A549 (cell line): ENCODE measurements around the gene SDR39U1. TPM values are rescaled to one million over a fixed set of nuclear protein-coding genes. Genes with fewer than 3 reads are reported as not detected.

Experiments
- ATAC-seq, 2 experiments: fragments of 200-7000 bp in 1 of 2; fragments of >200 bp in 1 of 2; cut with Nextera tagmentation in 1 of 2; cut with Tn5 transposase in 1 of 2; 3 replicates each; pipeline versions ENCODE4 v1.8.0 to v1.9.1; 2018 to 2020; ENCODE audit warnings: mild to moderate bottlenecking in 1 of 2, moderate library complexity in 1 of 2
- CTCF ChIA-PET: fragments of 300-600 bp; sonication (Branson Sonifier 250); formaldehyde crosslinking; extraction: SDS; loops from one replicate; lab custom pipeline; 2021; ENCODE audit warnings: antibody characterized with exemption, inconsistent platforms; lab: Yijun Ruan, JAX
- POLR2A ChIA-PET: fragments of 350-600 bp; formaldehyde crosslinking; extraction: SDS; loops from one replicate; lab custom pipeline; 2021; ENCODE audit warnings: antibody characterized with exemption, inconsistent platforms; lab: Yijun Ruan, JAX
- DNase-seq, 2 experiments: peaks; one replicate each; pipeline versions ENCODE4 v3.0.0 to v3.0.0-alpha.2; 2011 to 2016; ENCODE audit warnings: low read depth in 1 of 2, low spot score in 1 of 2
- FAIRE-seq: peaks from 2 replicates; lab custom pipeline; 2011; peaks lifted over from hg19 to GRCh38; lab: Jason Lieb, UNC
- H3K27ac ChIP-seq, 2 experiments: fragments of >200 bp; sonication (Bioruptor Twin); formaldehyde crosslinking; 3 replicates each; pipeline ENCODE4 v1.5.1; 2016 to 2017
- H3K4me1 ChIP-seq: fragments of >200 bp; sonication (Bioruptor Twin); formaldehyde crosslinking; 3 replicates; pipeline ENCODE4 v1.6.1; 2016
- H3K4me2 ChIP-seq: fragments of >200 bp; sonication (Bioruptor Twin); formaldehyde crosslinking; 3 replicates; pipeline ENCODE4 v1.6.1; 2016
- H3K4me3 ChIP-seq: fragments of >200 bp; sonication (Bioruptor Twin); formaldehyde crosslinking; 3 replicates; pipeline ENCODE4 v1.5.1; 2016
- H3K9me3 ChIP-seq: fragments of >200 bp; sonication (Bioruptor Twin); formaldehyde crosslinking; 3 replicates; pipeline ENCODE4 v1.6.1; 2016
- BCL3 ChIP-seq: fragments of >200 bp; sonication (Bioruptor Twin); formaldehyde crosslinking; IDR thresholded peaks from 3 replicates; pipeline ENCODE4 v1.6.1; 2016
- CBX2 ChIP-seq: fragments of 200-600 bp; sonication (generic); IDR thresholded peaks from 2 replicates; pipeline ENCODE4 v1.6.1; 2016; ENCODE audit warnings: low read depth, mild to moderate bottlenecking, borderline replicate concordance
- CBX8 ChIP-seq: fragments of 200-600 bp; sonication (generic); IDR thresholded peaks from 2 replicates; pipeline ENCODE4 v1.6.1; 2016
- CHD4 ChIP-seq: fragments of 200-600 bp; sonication (generic); IDR thresholded peaks from 2 replicates; pipeline ENCODE4 v1.6.1; 2016; ENCODE audit warnings: antibody characterized with exemption, mild to moderate bottlenecking, borderline replicate concordance
- E2F6 ChIP-seq: IDR thresholded peaks from 2 replicates; pipeline ENCODE4 v1.6.1; 2012; ENCODE audit warnings: low read depth, borderline replicate concordance
- EP300 ChIP-seq, 2 experiments: fragments of >200 bp; sonication (Bioruptor Twin); formaldehyde crosslinking; IDR thresholded peaks; 2 replicates in 1 of 2; 3 replicates in 1 of 2; pipeline ENCODE4 v1.6.1; 2016 to 2017
- ESRRA ChIP-seq: fragments of 150-350 bp; IDR thresholded peaks from 2 replicates; pipeline ENCODE4 v1.6.1; 2014; ENCODE audit warnings: mild to moderate bottlenecking, low read length, borderline replicate concordance
- FOXS1 ChIP-seq: fragments of 250-450 bp; sonication (Bioruptor Pico); IDR thresholded peaks from 2 replicates; pipeline ENCODE4 v1.5.0; 2020; ENCODE audit warnings: mild to moderate bottlenecking, moderate library complexity
- HDAC2 ChIP-seq: fragments of 200-600 bp; sonication (generic); IDR thresholded peaks from 2 replicates; pipeline ENCODE4 v1.6.1; 2016
- HOXB5 ChIP-seq: fragments of 250-450 bp; sonication (Bioruptor Pico); IDR thresholded peaks from 2 replicates; pipeline ENCODE4 v1.5.0; 2020; ENCODE audit warnings: mild to moderate bottlenecking, moderate library complexity
- JUNB ChIP-seq: fragments of >200 bp; sonication (Bioruptor Twin); formaldehyde crosslinking; IDR thresholded peaks from 2 replicates; pipeline ENCODE4 v1.6.1; 2016
- KDM1A ChIP-seq: fragments of 200-600 bp; sonication (generic); IDR thresholded peaks from 2 replicates; pipeline ENCODE4 v1.6.1; 2016; ENCODE audit warnings: low read depth, mild to moderate bottlenecking
- MAFK ChIP-seq: fragments of 450-650 bp; IDR thresholded peaks from 2 replicates; pipeline ENCODE4 v1.6.1; 2014; ENCODE audit not compliant: partially characterized antibody
- NPAS2 ChIP-seq: fragments of 250-450 bp; sonication (Bioruptor Pico); IDR thresholded peaks from 2 replicates; pipeline ENCODE4 v1.8.0; 2022; ENCODE audit warnings: mild to moderate bottlenecking, moderate library complexity, borderline replicate concordance
- RCOR1 ChIP-seq: fragments of 150-350 bp; IDR thresholded peaks from 2 replicates; pipeline ENCODE4 v1.6.1; 2014; ENCODE audit warnings: antibody characterized with exemption, low read length, low read depth
- RFX5 ChIP-seq: fragments of 450-650 bp; IDR thresholded peaks from 2 replicates; pipeline ENCODE4 v1.7.1; 2014; ENCODE audit warnings: antibody characterized with exemption, mild to moderate bottlenecking, moderate library complexity
- RNF2 ChIP-seq: fragments of 200-600 bp; sonication (generic); IDR thresholded peaks from 2 replicates; pipeline ENCODE4 v1.6.1; 2016; ENCODE audit warnings: low read depth, mild to moderate bottlenecking, antibody characterized with exemption, moderate library complexity, borderline replicate concordance
- SMC3 ChIP-seq: fragments of >200 bp; sonication (Bioruptor Twin); formaldehyde crosslinking; IDR thresholded peaks from 3 replicates; pipeline ENCODE4 v1.6.1; 2018; ENCODE audit warnings: inconsistent platforms
- TP53 ChIP-seq: fragments of 250-450 bp; sonication (Bioruptor Pico); IDR thresholded peaks from 2 replicates; pipeline ENCODE4 v1.5.0; 2021; ENCODE audit warnings: mild to moderate bottlenecking, moderate library complexity
- WGBS: methylation state at CpG from one replicate; pipeline ENCODE4 v1.1.6; 2017; ENCODE audit errors: missing lambda C conversion rate; 5-methylcytosine and 5-hydroxymethylcytosine counted together
- polyA plus RNA-seq, 4 experiments: library from polyadenylated mRNA; depleted of rRNA in 3 of 4; stranded (reverse); fragments of >200 nt; fragmentation: RNase III in 1 of 4; extraction: RNeasy Plus Mini Kit Qiagen cat#74134 plus additional on column Dnase treatment in 1 of 4; gene quantifications; 2 replicates in 3 of 4; 3 replicates in 1 of 4; pipeline ENCODE4 v1.2.3, GENCODE V29; 2011 to 2017

SDR39U1 gene
- polyA plus RNA-seq, 2 of the 4 experiments (the other 2 are of a cell fraction), result 57.3 to 61.1 TPM

- TF ChIP-seq KDM1A (no peak), CBX8 (no peak), BCL3 (no peak)
These were observed 22.8 kb upstream of the SDR39U1 start (continued) for GRCh38 chr14:24465368-24465767.

GRCh38 chr14:24463884-24464785 lies 21.6 kb upstream of the SDR39U1 start:
- FAIRE-seq, result no peak
- CTCF ChIA-PET, result interaction anchor here (1.5 kb wide), 1 partner anchor 11 kb away, joined by 3 read pairs; no protein-coding TSS in a partner anchor
- no peak for TF ChIP-seq RNF2
- TF ChIP-seq FOXS1 (CRISPR knock-in tag), result no peak
- no peak for TF ChIP-seq RCOR1
- TF ChIP-seq HDAC2, result no peak
- no peak for TF ChIP-seq HOXB5 (CRISPR knock-in tag)
- no peak for TF ChIP-seq RFX5
- no peak for TF ChIP-seq EP300 (IDR thresholded peaks at IDR 0.05)
- no peak for TF ChIP-seq MAFK
- TF ChIP-seq E2F6, result no peak
- no peak for TF ChIP-seq CHD4
- TF ChIP-seq JUNB, result no peak
- no peak for TF ChIP-seq NPAS2 (CRISPR knock-in tag)
- TF ChIP-seq TP53 (CRISPR knock-in tag), result no peak
- no peak for TF ChIP-seq CBX2
- TF ChIP-seq, all 56 proteins: peak for 0

GRCh38 chr14:24463017-24463883 lies 20.7 kb upstream of the SDR39U1 start:
- Histone ChIP-seq H3K4me2 (no peak overlapping the region), H3K4me3 (no peak overlapping the region), H3K4me1 (no peaks in the 10 kb centered on the region), H3K27ac (no peak overlapping the region), H3K9me3 (no peaks in the 10 kb centered on the region)
- CTCF ChIA-PET, result no interaction called here
- TF ChIP-seq SMC3 (no peak), E2F6 (no peak), ESRRA (no peak)
- 26% methylated on average over 5 of the region's 5 CpGs for WGBS
- ATAC-seq (no peak), FAIRE-seq (no peak), DNase-seq (no peak)
- POLR2A ChIA-PET, result no interaction called here

More at GRCh38 chr14:24463884-24464785, 21.6 kb upstream of the SDR39U1 start:
- Histone ChIP-seq H3K4me3 (no peak overlapping the region), H3K9me3 (no peaks in the 10 kb centered on the region), H3K4me2 (no peak overlapping the region), H3K4me1 (no peaks in the 10 kb centered on the region), H3K27ac (no peak overlapping the region)
- WGBS, result 58% methylated on average over 4 of the region's 4 CpGs
- DNase-seq (no peak), ATAC-seq (no peak)
- POLR2A ChIA-PET, result no interaction called here
